Astrocyte of the spinal cord (primary cell): Measurements from ENCODE around the gene BCKDHA.

Source experiments
- DNase-seq: peaks from one replicate; pipeline ENCODE4 v3.0.0; 2011; ENCODE audit warnings: low read depth, low spot score
- H3K4me3 ChIP-seq: 2 replicates; pipeline ENCODE4 v1.5.1; 2011; ENCODE audit warnings: low read depth, mild to moderate bottlenecking, low read length, moderate library complexity
- CTCF ChIP-seq: IDR thresholded peaks from 2 replicates; pipeline ENCODE4 v1.5.1; 2012; ENCODE audit warnings: low read depth, mild to moderate bottlenecking, low read length, inconsistent platforms
- in situ Hi-C: cut with HindIII; loops from 2 replicates; pipeline ENCODE4 v1.10.0; 2017; ENCODE audit warnings: low sequenced_read_pairs

The BCKDHA gene

GRCh38 chr19:41397086-41398049, at the start of gene BCKDHA, which contains the start of gene EXOSC5:
TSS of gene BCKDHA (plus strand) at chr19:41397818. CDS start at chr19:41397828, 10 bp downstream.
TSS of gene EXOSC5 (minus strand) at chr19:41397359. CDS start at chr19:41397328, 31 bp downstream.
- in situ Hi-C loops, result no loop called here
- no peak for TF ChIP-seq CTCF
- H3K4me3 ChIP-seq, result peak within 1 kb of the TSS; percentile 82
- DNase-seq, result peak; percentile 100

GRCh38 chr19:41350735-41351338, 46.8 kb upstream of the BCKDHA start:
- peak overlapping the region; percentile 85 for H3K4me3 ChIP-seq
- no peak for DNase-seq
- in situ Hi-C loops, result no loop called here
- no peak for TF ChIP-seq CTCF

- TF ChIP-seq CTCF, result no peak
- in situ Hi-C loops, result no loop called here
- H3K4me3 ChIP-seq, result peak overlapping the region; percentile 85
- DNase-seq, result peak; percentile 60
Measured at GRCh38 chr19:41351339-41352245, 46.0 kb upstream of the BCKDHA start.

GRCh38 chr19:41352279-41352608, 45.4 kb upstream of the BCKDHA start:
- no peak for DNase-seq
- H3K4me3 ChIP-seq, result peak overlapping the region; percentile 85
- in situ Hi-C loops, result no loop called here
- no peak for TF ChIP-seq CTCF

GRCh38 chr19:41352609-41353465, 44.8 kb upstream of the BCKDHA start:
- DNase-seq, result peak; percentile 46
- H3K4me3 ChIP-seq, result peak overlapping the region; percentile 85
- in situ Hi-C loops, result no loop called here
- TF ChIP-seq CTCF, result peak; percentile 65
